Measurements from ENCODE around the gene ABHD5. TPM values are rescaled to one million over a fixed set of nuclear protein-coding genes. Genes with fewer than 3 reads are reported as not detected.

ABHD5 gene
- total RNA-seq, 1 donor from 2014 or later: 23.8 TPM

- DNase-seq: no peak
Observed at GRCh38 chr3:43723121-43723734, 32.5 kb downstream of the ABHD5 start.

GRCh38 chr3:43726521-43726920, 35.8 kb downstream of the ABHD5 start:
- DNase-seq: no peak

GRCh38 chr3:43727930-43728329, 37.2 kb downstream of the ABHD5 start:
- no peak for DNase-seq

GRCh38 chr3:43728476-43728875, 37.7 kb downstream of the ABHD5 start:
- DNase-seq: no peak

- DNase-seq: no peak
Observed at GRCh38 chr3:43728947-43729346, 38.2 kb downstream of the ABHD5 start.

GRCh38 chr3:43729707-43730414, 39.1 kb downstream of the ABHD5 start:
- no peak for DNase-seq

- DNase-seq: no peak
Observed at GRCh38 chr3:43732747-43733425, 42.1 kb downstream of the ABHD5 start.

- DNase-seq: no peak
Observed at GRCh38 chr3:43733459-43734384, 43.0 kb downstream of the ABHD5 start.

- DNase-seq: no peak
Observed at GRCh38 chr3:43734685-43735084, 43.9 kb downstream of the ABHD5 start.

- no peak for DNase-seq
Observed at GRCh38 chr3:43735618-43736017, 44.9 kb downstream of the ABHD5 start.

GRCh38 chr3:43736558-43737440, 46.1 kb downstream of the ABHD5 start:
- DNase-seq: no peak

- no peak for DNase-seq
Observed at GRCh38 chr3:43738305-43738704, 47.6 kb downstream of the ABHD5 start.

GRCh38 chr3:43742920-43743319, 52.2 kb downstream of the ABHD5 start:
- no peak for DNase-seq

GRCh38 chr3:43747641-43748040, 56.9 kb downstream of the ABHD5 start:
- DNase-seq: no peak

GRCh38 chr3:43748179-43748578, 57.4 kb downstream of the ABHD5 start:
- no peak for DNase-seq

GRCh38 chr3:43748645-43749044, 57.9 kb downstream of the ABHD5 start:
- DNase-seq: no peak

- DNase-seq: no peak
Observed at GRCh38 chr3:43752905-43753304, 62.2 kb downstream of the ABHD5 start.

GRCh38 chr3:43753741-43754715, 63.3 kb downstream of the ABHD5 start:
- DNase-seq: peak; percentile 32

- DNase-seq: no peak
Observed at GRCh38 chr3:43755516-43756200, 64.9 kb downstream of the ABHD5 start.
